WTC11 (cell line): ENCODE measurements around the gene SOCS3. TPM values are rescaled to one million over a fixed set of nuclear protein-coding genes. Genes with fewer than 3 reads are reported as not detected.
A peak's percentile ranks its signal among the peaks of the same experiment; 100 is the strongest.

Experiments used
- ATAC-seq: fragments of 200-7000 bp; cut with Tn5 transposase; 2 replicates; pipeline ENCODE4 v1.10.0; 2021; ENCODE audit warnings: mild to moderate bottlenecking, moderate library complexity
- CTCF ChIA-PET: fragments of 300-600 bp; sonication (Branson Sonifier 250); formaldehyde crosslinking; loops from one replicate; lab custom pipeline; 2021; ENCODE audit warnings: antibody characterized with exemption; lab: Charles Lee
- POLR2A ChIA-PET: fragments of 350-600 bp; sonication (Branson Sonifier 250); formaldehyde crosslinking; loops from one replicate; lab custom pipeline; 2021; ENCODE audit warnings: antibody characterized with exemption; lab: Charles Lee
- DNase-seq: peaks from one replicate; pipeline ENCODE4 v3.0.0; 2021; ENCODE audit warnings: low spot score
- H3K27ac Mint-ChIP-seq: 2 replicates; pipeline ENCODE4 v1.8.0; 2021; ENCODE audit warnings: mixed read lengths
- H3K27me3 Mint-ChIP-seq: 2 replicates; pipeline ENCODE4 v1.8.0; 2021; ENCODE audit warnings: low read depth, mild to moderate bottlenecking, moderate library complexity, mixed read lengths
- H3K36me3 Mint-ChIP-seq: 2 replicates; pipeline ENCODE4 v1.8.0; 2021; ENCODE audit warnings: mixed read lengths
- H3K4me1 Mint-ChIP-seq: 2 replicates; pipeline ENCODE4 v1.8.0; 2022; ENCODE audit warnings: mixed read lengths
- H3K4me3 Mint-ChIP-seq: 2 replicates; pipeline ENCODE4 v1.8.0; 2021; ENCODE audit warnings: mild to moderate bottlenecking, moderate library complexity, mixed read lengths
- H3K9me3 Mint-ChIP-seq: 2 replicates; pipeline ENCODE4 v1.8.0; 2021; ENCODE audit warnings: mixed read lengths
- ATF2 ChIP-seq: sonication (generic); formaldehyde crosslinking; IDR thresholded peaks from 2 replicates; pipeline ENCODE4 v1.8.1; 2022; ENCODE audit warnings: low read depth, missing genetic modification reagents, borderline replicate concordance
- CREB1 ChIP-seq: sonication (generic); formaldehyde crosslinking; IDR thresholded peaks from 2 replicates; pipeline ENCODE4 v1.8.0; 2023; ENCODE audit warnings: mild to moderate bottlenecking, missing genetic modification reagents
- CREM ChIP-seq: sonication (generic); formaldehyde crosslinking; IDR thresholded peaks from 2 replicates; pipeline ENCODE4 v1.8.1; 2022; ENCODE audit warnings: mild to moderate bottlenecking, missing genetic modification reagents, moderate library complexity
- E2F1 ChIP-seq: sonication (generic); formaldehyde crosslinking; IDR thresholded peaks from 2 replicates; pipeline ENCODE4 v1.8.0; 2022; ENCODE audit warnings: mild to moderate bottlenecking, missing genetic modification reagents
- EMX1 ChIP-seq: fragments of 250-450 bp; sonication (Bioruptor Pico); IDR thresholded peaks from 2 replicates; pipeline ENCODE4 v1.8.0; 2021; ENCODE audit warnings: mild to moderate bottlenecking
- FOXP4 ChIP-seq: sonication (generic); formaldehyde crosslinking; IDR thresholded peaks from 2 replicates; pipeline ENCODE4 v1.8.0; 2022; ENCODE audit warnings: mild to moderate bottlenecking, missing genetic modification reagents
- GABPB1 ChIP-seq: sonication (generic); formaldehyde crosslinking; IDR thresholded peaks from 2 replicates; pipeline ENCODE4 v1.8.1; 2023; ENCODE audit warnings: mild to moderate bottlenecking, missing genetic modification reagents
- GRHL2 ChIP-seq: fragments of 250-450 bp; sonication (Bioruptor Pico); IDR thresholded peaks from 2 replicates; pipeline ENCODE4 v1.8.0; 2022; ENCODE audit warnings: mild to moderate bottlenecking, moderate library complexity; ENCODE audit not compliant: insufficient replicate concordance, severe bottlenecking
- GTF2I ChIP-seq: fragments of 250-450 bp; sonication (Bioruptor Pico); conservative IDR thresholded peaks from 2 replicates; pipeline ENCODE4 v1.4.0; 2021; ENCODE audit warnings: mild to moderate bottlenecking
- IRF2 ChIP-seq: sonication (generic); formaldehyde crosslinking; IDR thresholded peaks from 2 replicates; pipeline ENCODE4 v1.8.0; 2022; ENCODE audit warnings: low read depth, missing genetic modification reagents, borderline replicate concordance
- NFE2L1 ChIP-seq: sonication (generic); formaldehyde crosslinking; IDR thresholded peaks from 2 replicates; pipeline ENCODE4 v1.8.1; 2023; ENCODE audit warnings: missing genetic modification reagents
- RELA ChIP-seq: sonication (generic); formaldehyde crosslinking; IDR thresholded peaks from 2 replicates; pipeline ENCODE4 v1.8.1; 2022; ENCODE audit warnings: missing genetic modification reagents, mild to moderate bottlenecking, borderline replicate concordance
- RORB ChIP-seq: fragments of 250-450 bp; sonication (Bioruptor Pico); IDR thresholded peaks from 2 replicates; pipeline ENCODE4 v1.9.0; 2021; ENCODE audit warnings: mild to moderate bottlenecking
- TCF7 ChIP-seq: sonication (generic); formaldehyde crosslinking; IDR thresholded peaks from 2 replicates; pipeline ENCODE4 v1.8.0; 2022; ENCODE audit warnings: mild to moderate bottlenecking, low read depth, missing genetic modification reagents, moderate library complexity
- TP53 ChIP-seq: sonication (generic); formaldehyde crosslinking; IDR thresholded peaks from 2 replicates; pipeline ENCODE4 v1.8.1; 2023; ENCODE audit warnings: mild to moderate bottlenecking, missing genetic modification reagents
- USF1 ChIP-seq: sonication (generic); formaldehyde crosslinking; IDR thresholded peaks from 2 replicates; pipeline ENCODE4 v1.8.0; 2022; ENCODE audit warnings: mild to moderate bottlenecking, missing genetic modification reagents
- USF2 ChIP-seq: sonication (generic); formaldehyde crosslinking; IDR thresholded peaks from 2 replicates; pipeline ENCODE4 v1.8.1; 2023; ENCODE audit warnings: mild to moderate bottlenecking, missing genetic modification reagents, moderate library complexity
- ZBTB21 ChIP-seq: sonication (generic); formaldehyde crosslinking; IDR thresholded peaks from 2 replicates; pipeline ENCODE4 v1.8.1; 2023; ENCODE audit warnings: mild to moderate bottlenecking, missing genetic modification reagents, borderline replicate concordance
- ZNF138 ChIP-seq: sonication (generic); formaldehyde crosslinking; conservative IDR thresholded peaks from 2 replicates; pipeline ENCODE4 v1.8.1; 2022; ENCODE audit warnings: mild to moderate bottlenecking, moderate library complexity, missing genetic modification reagents
- ZNF396 ChIP-seq: fragments of 250-450 bp; sonication (Bioruptor Pico); IDR thresholded peaks from 2 replicates; pipeline ENCODE4 v1.8.0; 2021; ENCODE audit warnings: mild to moderate bottlenecking, moderate library complexity, borderline replicate concordance
- ZNF532 ChIP-seq: fragments of 250-450 bp; sonication (Bioruptor Pico); IDR thresholded peaks from 2 replicates; pipeline ENCODE4 v1.9.0; 2021; ENCODE audit warnings: mild to moderate bottlenecking, borderline replicate concordance
- total RNA-seq: library from RNA; stranded (reverse); gene quantifications from 3 replicates; pipeline ENCODE4 v1.2.3, GENCODE V29; 2021

The SOCS3 gene
- total RNA-seq, 1 experiment from 2014 or later = 23.8 TPM

- H3K9me3 Mint-ChIP-seq = no peaks in the 10 kb centered on the region
- POLR2A ChIA-PET = interaction anchor here (1.0 kb wide), 1 partner anchor 31 kb away, joined by 4 read pairs; no protein-coding TSS in a partner anchor
- CTCF ChIA-PET = interaction anchor here (0.5 to 5.1 kb wide), 10 partner anchors 9 to 141 kb away, joined by 3 to 25 read pairs (median 6); no protein-coding TSS in a partner anchor
- H3K4me1 Mint-ChIP-seq = peaks cover 31% of the 10 kb centered on the region
- no peaks in the 10 kb centered on the region for H3K27me3 Mint-ChIP-seq
- peak overlapping the region; percentile 6; the same call in 1 of the 2 replicates for H3K27ac Mint-ChIP-seq
- ATAC-seq = no peak
- H3K36me3 Mint-ChIP-seq = peaks cover 30% of the 10 kb centered on the region
- H3K4me3 Mint-ChIP-seq = no peak overlapping the region
- no peak for TF ChIP-seq ZNF532 (CRISPR knock-in tag)
- TF ChIP-seq RELA = no peak
- no peak for TF ChIP-seq ATF2 (CRISPR knock-in tag)
- TF ChIP-seq USF1 (CRISPR knock-in tag) = no peak
- TF ChIP-seq, all 79 proteins: peak for 0
- DNase-seq = no peak
These were observed 32.0 kb upstream of the SOCS3 start for GRCh38 chr17:78391843-78392242.

GRCh38 chr17:78391051-78391431 is 31.2 kb upstream of the SOCS3 start:
- Mint-ChIP-seq H3K27ac (peak overlapping the region; percentile 83), H3K36me3 (peaks cover 24% of the 10 kb centered on the region), H3K4me1 (peaks cover 39% of the 10 kb centered on the region), H3K27me3 (no peaks in the 10 kb centered on the region), H3K9me3 (no peaks in the 10 kb centered on the region), H3K4me3 (no peak overlapping the region)
- POLR2A ChIA-PET = no interaction called here
- ATAC-seq (no peak), DNase-seq (no peak)
- CTCF ChIA-PET = interaction anchor here (0.6 to 5.1 kb wide), 10 partner anchors 10 to 140 kb away, joined by 3 to 25 read pairs (median 6); no protein-coding TSS in a partner anchor
- TF ChIP-seq E2F1 (CRISPR knock-in tag) = no peak
- TF ChIP-seq GABPB1 (CRISPR knock-in tag) = no peak
- TF ChIP-seq ZBTB21 (CRISPR knock-in tag) = no peak
- TF ChIP-seq TP53 (CRISPR knock-in tag) = no peak
- TF ChIP-seq FOXP4 (CRISPR knock-in tag) = no peak
- no peak for TF ChIP-seq ZNF138
- TF ChIP-seq GRHL2 = no peak
- TF ChIP-seq NFE2L1 (CRISPR knock-in tag) = no peak
- TF ChIP-seq RORB (CRISPR knock-in tag) = no peak
- no peak for TF ChIP-seq GTF2I (CRISPR knock-in tag)
- no peak for TF ChIP-seq TCF7 (CRISPR knock-in tag)
- TF ChIP-seq CREB1 (CRISPR knock-in tag) = no peak
- no peak for TF ChIP-seq USF2 (CRISPR knock-in tag)
- no peak for TF ChIP-seq ATF2 (CRISPR knock-in tag)
- TF ChIP-seq ZNF396 (CRISPR knock-in tag) = no peak
- no peak for TF ChIP-seq IRF2 (CRISPR knock-in tag)
- no peak for TF ChIP-seq EMX1 (CRISPR knock-in tag)
- TF ChIP-seq CREM (CRISPR knock-in tag) = no peak
